Neural cell (in vitro differentiated cells): Measurements from ENCODE around the gene CCL19.

ENCODE experiments used
- CTCF ChIP-seq: fragments of 450-650 bp; IDR thresholded peaks from 2 replicates; pipeline ENCODE4 v1.5.1; 2014; ENCODE audit warnings: antibody characterized with exemption, mild to moderate bottlenecking, moderate library complexity; ENCODE audit not compliant: poor library complexity, severe bottlenecking
- MXI1 ChIP-seq: fragments of 450-650 bp; conservative IDR thresholded peaks from 2 replicates; pipeline ENCODE4 v1.6.1; 2014; ENCODE audit warnings: antibody characterized with exemption, mild to moderate bottlenecking; ENCODE audit not compliant: poor library complexity, severe bottlenecking
- POLR2AphosphoS5 ChIP-seq: IDR thresholded peaks from 2 replicates; pipeline ENCODE4 v1.6.1; 2012
- TAF1 ChIP-seq: IDR thresholded peaks from 2 replicates; pipeline ENCODE4 v1.6.1; 2012; ENCODE audit warnings: low read depth

DNA sequence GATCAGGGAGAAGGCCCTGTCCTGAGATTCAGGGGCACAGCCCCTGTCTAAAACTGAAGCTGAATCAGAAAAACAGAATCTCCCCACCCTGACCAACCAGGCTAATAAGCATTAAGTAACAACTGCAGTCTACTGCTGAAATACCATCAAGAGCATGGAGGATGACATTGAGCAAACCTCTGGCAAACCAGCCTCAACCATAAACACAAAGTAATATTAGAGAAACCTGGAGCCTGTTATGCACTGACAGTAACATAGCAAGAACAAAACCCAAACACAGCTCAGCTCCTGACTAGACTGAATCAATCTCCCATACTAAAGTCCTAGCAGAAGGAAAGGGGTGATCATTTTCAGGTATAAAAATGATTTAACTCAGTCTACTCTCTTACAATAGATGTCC is 43.6 kb upstream of the CCL19 start:
- TF ChIP-seq TAF1 (no peak), CTCF (no peak), POLR2AphosphoS5 (no peak), MXI1 (no peak)
